CD14-positive monocyte (primary cell): ENCODE data around the gene GPSM1. TPM values are rescaled to one million over a fixed set of nuclear protein-coding genes. Genes with fewer than 3 reads are reported as not detected.
A peak's percentile ranks its signal among the peaks of the same experiment; 100 is the strongest.

Source experiments
- DNase-seq, 3 donors: peaks; one replicate each; pipeline ENCODE4 v3.0.0-alpha.2; 2011 to 2022
- H2AFZ ChIP-seq: 2 replicates; pipeline ENCODE4 v1.6.0; 2012; ENCODE audit warnings: mild to moderate bottlenecking, low read depth, low read length, inconsistent platforms; ENCODE audit not compliant: insufficient read depth, poor library complexity, severe bottlenecking
- H3K27ac ChIP-seq, 2 donors: 1 replicate in 1 of 2; 2 replicates in 1 of 2; pipeline ENCODE4 v1.5.1; 2012 to 2013; ENCODE audit warnings: low read length in 2 of 2, control low read depth in 1 of 2, inconsistent platforms in 1 of 2, low read depth in 1 of 2, mild to moderate bottlenecking in 1 of 2
- H3K27me3 ChIP-seq, 2 donors: one replicate each; pipeline versions ENCODE4 v1.6.0 to v1.6.1; 2011 to 2013; ENCODE audit warnings: low read length in 2 of 2; ENCODE audit not compliant: control insufficient read depth in 2 of 2, insufficient read depth in 2 of 2
- H3K36me3 ChIP-seq, 2 donors: replicated peaks in 1 of 2; 1 replicate in 1 of 2; 2 replicates in 1 of 2; pipeline versions ENCODE4 v1.5.1 to v1.6.1; 2012 to 2013; ENCODE audit warnings: low read length in 2 of 2, control low read depth in 1 of 2, inconsistent platforms in 1 of 2, mild to moderate bottlenecking in 1 of 2; ENCODE audit not compliant: insufficient read depth in 2 of 2, control insufficient read depth in 1 of 2
- H3K4me1 ChIP-seq, 2 donors: 1 replicate in 1 of 2; 2 replicates in 1 of 2; pipeline versions ENCODE4 v1.5.1 to v1.6.1; 2012 to 2013; ENCODE audit warnings: low read length in 2 of 2, control low read depth in 1 of 2, inconsistent platforms in 1 of 2, mild to moderate bottlenecking in 1 of 2, moderate library complexity in 1 of 2; ENCODE audit not compliant: insufficient read depth in 2 of 2, control insufficient read depth in 1 of 2
- H3K4me2 ChIP-seq: replicated peaks from 2 replicates; pipeline ENCODE3; 2012; ENCODE audit warnings: low read length, moderate library complexity, mild to moderate bottlenecking; ENCODE audit not compliant: poor library complexity, severe bottlenecking; ENCODE audit errors: extremely low read depth
- H3K4me3 ChIP-seq, 3 experiments: fragments of 200-600 bp in 1 of 3; sonication (generic) in 1 of 3; replicated peaks in 1 of 3; 1 replicate in 2 of 3; 2 replicates in 1 of 3; pipeline ENCODE4 v1.5.1; 2011 to 2013; ENCODE audit warnings: low read length in 3 of 3, mild to moderate bottlenecking in 3 of 3, control low read depth in 2 of 3, low read depth in 2 of 3, inconsistent platforms in 1 of 3, moderate library complexity in 1 of 3
- H3K79me2 ChIP-seq: 2 replicates; pipeline ENCODE4 v1.6.0; 2012; ENCODE audit warnings: mild to moderate bottlenecking, control low read depth, inconsistent platforms, low read length, moderate library complexity; ENCODE audit not compliant: insufficient read depth
- H3K9ac ChIP-seq: 2 replicates; pipeline ENCODE4 v1.6.0; 2017; ENCODE audit warnings: low read length, mild to moderate bottlenecking; ENCODE audit not compliant: insufficient read depth, poor library complexity, severe bottlenecking
- H3K9me3 ChIP-seq, 2 donors: replicated peaks in 1 of 2; 1 replicate in 1 of 2; 2 replicates in 1 of 2; pipeline versions ENCODE4 v1.5.1 to v1.6.1; 2012 to 2013; ENCODE audit warnings: low read length in 2 of 2, control low read depth in 1 of 2; ENCODE audit not compliant: control insufficient read depth in 1 of 2, insufficient read depth in 1 of 2
- H4K20me1 ChIP-seq: 2 replicates; pipeline ENCODE4 v1.6.0; 2012; ENCODE audit warnings: mild to moderate bottlenecking, low read length, control low read depth, moderate library complexity; ENCODE audit not compliant: insufficient read depth
- H3K27ac Mint-ChIP-seq, 7 donors: one replicate each; pipeline ENCODE4 v1.8.0; 2020; ENCODE audit warnings: mild to moderate bottlenecking in 7 of 7, mixed read lengths in 7 of 7, moderate library complexity in 6 of 7, inconsistent platforms in 2 of 7
- H3K27me3 Mint-ChIP-seq, 3 donors: one replicate each; pipeline ENCODE4 v1.8.0; 2021 to 2022; ENCODE audit warnings: low read depth in 3 of 3, mild to moderate bottlenecking in 3 of 3, mixed read lengths in 3 of 3, moderate library complexity in 3 of 3, inconsistent platforms in 1 of 3
- H3K36me3 Mint-ChIP-seq, 2 donors: one replicate each; pipeline ENCODE4 v1.8.0; 2020; ENCODE audit warnings: mixed read lengths in 2 of 2, inconsistent platforms in 1 of 2, mild to moderate bottlenecking in 1 of 2
- H3K4me1 Mint-ChIP-seq: one replicate; pipeline ENCODE4 v1.8.0; 2020; ENCODE audit warnings: mild to moderate bottlenecking, mixed read lengths
- H3K4me3 Mint-ChIP-seq, 2 donors: one replicate each; pipeline ENCODE4 v1.8.0; 2020; ENCODE audit warnings: mild to moderate bottlenecking in 2 of 2, mixed read lengths in 2 of 2, moderate library complexity in 1 of 2
- H3K9me3 Mint-ChIP-seq, 7 donors: one replicate each; pipeline ENCODE4 v1.8.0; 2020 to 2022; ENCODE audit warnings: mixed read lengths in 7 of 7, mild to moderate bottlenecking in 6 of 7, moderate library complexity in 6 of 7, inconsistent platforms in 2 of 7
- WGBS: methylation state at CpG from one replicate; pipeline ENCODE4 v1.1.5; 2013; ENCODE audit warnings: missing lambda C conversion rate; ENCODE audit not compliant: insufficient coverage; 5-methylcytosine and 5-hydroxymethylcytosine counted together
- intact Hi-C, 2 donors: fragments of 100-400 bp; cut with micrococcal nuclease; formaldehyde crosslinking; loops; one replicate each; pipeline versions ENCODE4 v1.15.0 to v1.15.1; 2023
- polyA plus RNA-seq, 3 donors: library from polyadenylated mRNA; depleted of rRNA in 1 of 3; unstranded in 2 of 3; stranded (reverse) in 1 of 3; fragments of 300-500 nt in 2 of 3; fragments of >200 nt in 1 of 3; fragmentation: Illumina TruSeq in 2 of 3; gene quantifications; 1 replicate in 2 of 3; 2 replicates in 1 of 3; pipeline ENCODE4 v1.2.3, GENCODE V29; 2012 to 2021
- TF ChIP-seq, protein P1 (sequence below): fragments of 200-600 bp; IDR thresholded peaks from one replicate; pipeline ENCODE4 v1.8.0; 2022; ENCODE audit warnings: antibody characterized with exemption, mild to moderate bottlenecking

The GPSM1 gene
- polyA plus RNA-seq, 3 donors: 0.67 to 3.1 (median 0.73) TPM

DNA sequence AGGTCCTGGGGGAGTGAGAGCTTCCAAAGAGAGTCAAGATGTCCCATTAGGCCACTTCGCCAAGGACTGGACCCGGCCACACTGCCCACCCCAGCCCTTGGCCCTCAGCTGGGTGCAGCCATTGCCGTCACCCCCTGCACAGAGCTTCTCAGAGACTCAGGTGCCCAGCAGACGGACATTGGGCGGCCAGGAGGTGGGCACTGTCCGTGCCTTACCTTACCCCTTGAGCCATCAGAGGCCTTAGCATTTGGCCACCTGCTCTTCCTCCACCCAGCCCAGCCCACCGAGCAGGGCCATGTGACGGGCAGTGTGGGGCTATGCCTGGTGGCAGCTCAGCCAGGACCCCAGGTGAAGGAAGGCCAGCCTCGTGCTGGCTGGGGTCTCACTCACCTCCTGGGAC is 39.5 kb downstream of the GPSM1 start:
- Histone ChIP-seq H3K9ac (no peak overlapping the region), H4K20me1 (peaks cover 45% of the 10 kb centered on the region), H3K4me2 (no peak overlapping the region), H3K36me3 (peaks cover 48 to 55% of the 10 kb centered on the region in 2 donors), H2AFZ (no peak overlapping the region), H3K79me2 (peaks cover 9% of the 10 kb centered on the region), H3K27me3 (no peaks in the 10 kb centered on the region), H3K27ac (peak overlapping the region; percentile 49 to 52), H3K4me1 (peaks cover 37 to 46% of the 10 kb centered on the region in 2 donors), H3K9me3 (no peaks in the 10 kb centered on the region), H3K4me3 (no peak overlapping the region)
- WGBS: 95% methylated on average over 9 of the region's 9 CpGs
- no peak for DNase-seq
- no peak overlapping the region for H3K27ac Mint-ChIP-seq
- TF ChIP-seq, protein P1, sequence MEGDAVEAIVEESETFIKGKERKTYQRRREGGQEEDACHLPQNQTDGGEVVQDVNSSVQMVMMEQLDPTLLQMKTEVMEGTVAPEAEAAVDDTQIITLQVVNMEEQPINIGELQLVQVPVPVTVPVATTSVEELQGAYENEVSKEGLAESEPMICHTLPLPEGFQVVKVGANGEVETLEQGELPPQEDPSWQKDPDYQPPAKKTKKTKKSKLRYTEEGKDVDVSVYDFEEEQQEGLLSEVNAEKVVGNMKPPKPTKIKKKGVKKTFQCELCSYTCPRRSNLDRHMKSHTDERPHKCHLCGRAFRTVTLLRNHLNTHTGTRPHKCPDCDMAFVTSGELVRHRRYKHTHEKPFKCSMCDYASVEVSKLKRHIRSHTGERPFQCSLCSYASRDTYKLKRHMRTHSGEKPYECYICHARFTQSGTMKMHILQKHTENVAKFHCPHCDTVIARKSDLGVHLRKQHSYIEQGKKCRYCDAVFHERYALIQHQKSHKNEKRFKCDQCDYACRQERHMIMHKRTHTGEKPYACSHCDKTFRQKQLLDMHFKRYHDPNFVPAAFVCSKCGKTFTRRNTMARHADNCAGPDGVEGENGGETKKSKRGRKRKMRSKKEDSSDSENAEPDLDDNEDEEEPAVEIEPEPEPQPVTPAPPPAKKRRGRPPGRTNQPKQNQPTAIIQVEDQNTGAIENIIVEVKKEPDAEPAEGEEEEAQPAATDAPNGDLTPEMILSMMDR: no peak
- H3K27me3 Mint-ChIP-seq: peaks cover 1 to 2% (median 2%) of the 10 kb centered on the region in 3 donors
- peaks cover 24% of the 10 kb centered on the region for H3K4me1 Mint-ChIP-seq
- H3K36me3 Mint-ChIP-seq: peaks cover 25 to 43% of the 10 kb centered on the region in 2 donors
- peaks cover 0 to 2% (median 0%) of the 10 kb centered on the region in 7 donors for H3K9me3 Mint-ChIP-seq
- H3K4me3 Mint-ChIP-seq: no peak overlapping the region
- intact Hi-C loops: loop anchor here in 1 of 2 donors (10.0 kb wide), 1 partner anchor 118 kb away; the partner anchor contains the start of gene SEC16A

DNA sequence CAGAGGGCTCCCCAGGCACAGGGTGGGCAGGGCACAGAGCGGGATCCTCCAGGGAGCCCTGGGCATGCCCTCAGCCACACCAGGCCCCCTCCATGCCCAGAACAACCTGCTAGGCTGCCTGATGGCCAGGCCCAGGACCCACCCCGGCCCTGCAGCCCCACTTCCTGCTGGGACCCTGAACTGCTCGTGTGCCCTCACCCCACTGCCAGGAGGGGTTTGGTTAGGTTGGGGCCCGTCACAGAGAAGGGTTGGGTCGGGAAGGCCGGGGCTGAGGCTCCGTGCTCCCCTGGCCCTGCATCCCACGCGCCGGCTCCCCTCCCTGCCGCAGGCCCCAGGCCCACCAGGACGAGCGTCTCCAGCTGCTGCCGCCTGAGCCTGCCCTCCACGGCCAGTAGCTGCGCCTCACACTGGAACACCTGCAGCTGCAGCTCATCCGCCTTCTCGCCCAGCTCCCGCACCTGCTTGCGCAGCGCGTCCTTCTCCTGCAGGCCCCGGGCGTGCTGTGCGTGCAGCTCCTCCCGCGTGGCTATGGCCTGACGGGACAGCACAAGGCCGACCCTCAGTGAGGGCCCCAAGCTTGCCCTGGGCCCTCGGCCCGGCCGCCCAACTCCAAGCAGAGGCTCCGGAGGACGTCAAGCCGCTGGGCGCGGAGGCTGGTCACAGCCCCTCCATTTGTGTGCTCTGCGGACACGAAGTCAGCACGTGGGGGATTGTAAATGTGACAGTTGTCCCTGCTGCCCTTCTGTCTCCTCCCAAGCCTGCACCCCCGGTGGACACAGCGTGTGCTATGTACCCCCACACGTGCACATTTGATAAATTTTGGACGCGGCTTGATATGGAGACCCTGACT is 40.2 kb downstream of the GPSM1 start:
- peaks cover 1 to 2% (median 2%) of the 10 kb centered on the region in 3 donors for H3K27me3 Mint-ChIP-seq
- peaks cover 44 to 51% of the 10 kb centered on the region in 2 donors for H3K4me1 ChIP-seq
- 94% methylated on average over 39 of the region's 45 CpGs for WGBS

More for the DNA sequence above, 40.2 kb downstream of the GPSM1 start:
- Histone ChIP-seq H3K27ac (no peak overlapping the region), H3K9ac (no peak overlapping the region), H3K27me3 (no peaks in the 10 kb centered on the region), H3K79me2 (peaks cover 16% of the 10 kb centered on the region), H3K36me3 (peaks cover 49 to 57% of the 10 kb centered on the region in 2 donors), H2AFZ (no peak overlapping the region), H3K4me2 (no peak overlapping the region), H3K9me3 (no peaks in the 10 kb centered on the region), H4K20me1 (peaks cover 51% of the 10 kb centered on the region), H3K4me3 (no peak overlapping the region)
- Mint-ChIP-seq H3K27ac (no peak overlapping the region), H3K4me1 (peaks cover 28% of the 10 kb centered on the region), H3K36me3 (peaks cover 25 to 44% of the 10 kb centered on the region in 2 donors), H3K4me3 (no peak overlapping the region), H3K9me3 (peaks cover 0 to 2% (median 0%) of the 10 kb centered on the region in 7 donors)
- TF ChIP-seq, protein P1: no peak
- intact Hi-C loops: loop anchor here in 1 of 2 donors (10.0 kb wide), 1 partner anchor 117 kb away; the partner anchor contains the start of gene SEC16A
- DNase-seq: no peak
